Panc1 (cell line): Measurements from ENCODE around the gene SLC6A15. TPM values are rescaled to one million over a fixed set of nuclear protein-coding genes. Genes with fewer than 3 reads are reported as not detected.

Source experiments
- ATAC-seq: fragments of 200-7000 bp; cut with Tn5 transposase; 2 replicates; pipeline ENCODE4 v1.9.1; 2020; ENCODE audit warnings: mild to moderate bottlenecking, moderate library complexity
- BruUV-seq: library from RNA; stranded (reverse); fragments of 400-500 nt; replicated peaks from 2 replicates; lab custom pipeline; 2021; lab: Mats Ljungman, UMichigan
- CTCF ChIA-PET: fragments of 300-600 bp; sonication (Branson Sonifier 250); formaldehyde crosslinking; loops from one replicate; lab custom pipeline; 2022; ENCODE audit warnings: antibody characterized with exemption; lab: Charles Lee
- POLR2A ChIA-PET: fragments of 300-600 bp; sonication (Branson Sonifier 250); formaldehyde crosslinking; loops from one replicate; lab custom pipeline; 2022; ENCODE audit warnings: antibody characterized with exemption; lab: Charles Lee
- DNase-seq: peaks from one replicate; pipeline ENCODE4 v3.0.0-alpha.2; 2010; ENCODE audit warnings: low read depth, low spot score
- H3K27ac ChIP-seq: 2 replicates; pipeline ENCODE4 v1.5.1; 2011; ENCODE audit warnings: mild to moderate bottlenecking, low read length, inconsistent platforms
- H3K27me3 ChIP-seq: fragments of 200-500 bp; sonication (Bioruptor generic); 2 replicates; pipeline ENCODE4 v1.6.0; 2014; ENCODE audit warnings: low read length, inconsistent platforms; ENCODE audit not compliant: control insufficient read depth, insufficient read depth
- H3K36me3 ChIP-seq: fragments of 200-500 bp; sonication (Bioruptor generic); 2 replicates; pipeline ENCODE4 v1.5.1; 2014; ENCODE audit warnings: inconsistent platforms, mild to moderate bottlenecking, low read length, moderate library complexity; ENCODE audit not compliant: control insufficient read depth, insufficient read depth
- H3K4me1 ChIP-seq: 2 replicates; pipeline ENCODE4 v1.5.1; 2011; ENCODE audit warnings: inconsistent platforms, mild to moderate bottlenecking, low read length, moderate library complexity; ENCODE audit not compliant: control insufficient read depth, insufficient read depth
- H3K4me3 ChIP-seq, 2 experiments: 2 replicates each; pipeline ENCODE4 v1.5.1; 2011 to 2012; ENCODE audit warnings: low read depth in 2 of 2, low read length in 2 of 2, mild to moderate bottlenecking in 2 of 2, inconsistent platforms in 1 of 2, moderate library complexity in 1 of 2
- H3K9me3 ChIP-seq: fragments of 200-500 bp; sonication (Bioruptor generic); 2 replicates; pipeline ENCODE4 v1.5.1; 2014; ENCODE audit warnings: low read depth, mild to moderate bottlenecking, inconsistent platforms, low read length, moderate library complexity; ENCODE audit not compliant: control insufficient read depth, insufficient read depth
- POLR2AphosphoS5 ChIP-seq: IDR thresholded peaks from 2 replicates; pipeline ENCODE4 v1.6.1; 2012; ENCODE audit warnings: mild to moderate bottlenecking, low read depth, low read length, moderate library complexity
- SIN3A ChIP-seq: IDR thresholded peaks from 2 replicates; pipeline ENCODE4 v1.6.1; 2012; ENCODE audit warnings: low read depth, mild to moderate bottlenecking, low read length, moderate library complexity, borderline replicate concordance; ENCODE audit not compliant: insufficient read depth
- TCF7L2 ChIP-seq: IDR thresholded peaks from 2 replicates; pipeline ENCODE4 v1.6.1; 2011; ENCODE audit warnings: mild to moderate bottlenecking, low read depth, low read length, inconsistent platforms
- in situ Hi-C: cut with HindIII; loops from 2 replicates; pipeline ENCODE4 v1.10.0; 2016; ENCODE audit warnings: low sequenced_read_pairs, low pct_unique_long_range_greater_than_20kb
- intact Hi-C: fragments of 100-400 bp; cut with micrococcal nuclease; formaldehyde crosslinking; loops from one replicate; pipeline ENCODE4 v1.10.0; 2022; ENCODE audit not compliant: unreplicated experiment
- total RNA-seq: library from RNA; stranded (reverse); gene quantifications from one replicate; pipeline ENCODE4 v1.2.1, GENCODE V29; 2021; ENCODE audit not compliant: unreplicated experiment
- TF ChIP-seq, protein P1 (sequence below), 2 experiments: IDR thresholded peaks; 2 replicates each; pipeline ENCODE4 v1.6.1; 2011 to 2012; ENCODE audit warnings: low read depth in 2 of 2, control low read depth in 1 of 2, low read length in 1 of 2, mild to moderate bottlenecking in 1 of 2, moderate library complexity in 1 of 2; ENCODE audit not compliant: insufficient read depth in 1 of 2
- TF ChIP-seq, protein P2 (sequence below): fragments of 450-650 bp; IDR thresholded peaks from 2 replicates; pipeline ENCODE4 v1.5.1; 2017; ENCODE audit warnings: mild to moderate bottlenecking

SLC6A15 gene
- total RNA-seq, 1 experiment from 2014 or later: 0.36 TPM

DNA sequence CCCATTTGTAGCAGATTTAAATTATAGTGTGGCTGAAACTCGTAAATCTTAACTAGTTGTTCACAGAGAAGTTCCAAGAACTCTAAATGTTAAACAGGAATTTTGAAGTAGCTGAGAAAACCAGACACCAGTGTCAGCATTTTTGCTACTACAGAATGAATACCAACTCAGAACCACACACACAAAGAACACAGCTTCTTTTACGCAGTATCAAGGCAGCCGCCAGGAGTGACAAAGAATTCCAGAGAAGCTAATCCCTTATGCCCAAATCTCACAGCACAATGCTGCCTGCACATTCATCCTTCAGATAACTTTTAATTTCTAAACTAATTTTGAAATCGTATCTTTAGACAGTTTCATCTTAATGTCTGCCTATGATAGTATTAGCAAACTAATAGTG lies 37.4 kb downstream of the SLC6A15 start:
- no peak for ATAC-seq
- POLR2A ChIA-PET: no interaction called here
- TF ChIP-seq POLR2AphosphoS5: no peak
- TF ChIP-seq, protein P1, sequence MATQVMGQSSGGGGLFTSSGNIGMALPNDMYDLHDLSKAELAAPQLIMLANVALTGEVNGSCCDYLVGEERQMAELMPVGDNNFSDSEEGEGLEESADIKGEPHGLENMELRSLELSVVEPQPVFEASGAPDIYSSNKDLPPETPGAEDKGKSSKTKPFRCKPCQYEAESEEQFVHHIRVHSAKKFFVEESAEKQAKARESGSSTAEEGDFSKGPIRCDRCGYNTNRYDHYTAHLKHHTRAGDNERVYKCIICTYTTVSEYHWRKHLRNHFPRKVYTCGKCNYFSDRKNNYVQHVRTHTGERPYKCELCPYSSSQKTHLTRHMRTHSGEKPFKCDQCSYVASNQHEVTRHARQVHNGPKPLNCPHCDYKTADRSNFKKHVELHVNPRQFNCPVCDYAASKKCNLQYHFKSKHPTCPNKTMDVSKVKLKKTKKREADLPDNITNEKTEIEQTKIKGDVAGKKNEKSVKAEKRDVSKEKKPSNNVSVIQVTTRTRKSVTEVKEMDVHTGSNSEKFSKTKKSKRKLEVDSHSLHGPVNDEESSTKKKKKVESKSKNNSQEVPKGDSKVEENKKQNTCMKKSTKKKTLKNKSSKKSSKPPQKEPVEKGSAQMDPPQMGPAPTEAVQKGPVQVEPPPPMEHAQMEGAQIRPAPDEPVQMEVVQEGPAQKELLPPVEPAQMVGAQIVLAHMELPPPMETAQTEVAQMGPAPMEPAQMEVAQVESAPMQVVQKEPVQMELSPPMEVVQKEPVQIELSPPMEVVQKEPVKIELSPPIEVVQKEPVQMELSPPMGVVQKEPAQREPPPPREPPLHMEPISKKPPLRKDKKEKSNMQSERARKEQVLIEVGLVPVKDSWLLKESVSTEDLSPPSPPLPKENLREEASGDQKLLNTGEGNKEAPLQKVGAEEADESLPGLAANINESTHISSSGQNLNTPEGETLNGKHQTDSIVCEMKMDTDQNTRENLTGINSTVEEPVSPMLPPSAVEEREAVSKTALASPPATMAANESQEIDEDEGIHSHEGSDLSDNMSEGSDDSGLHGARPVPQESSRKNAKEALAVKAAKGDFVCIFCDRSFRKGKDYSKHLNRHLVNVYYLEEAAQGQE (IDR thresholded peaks at IDR 0.05; ENCODE audit: insufficient read depth in 1 of 2, low read depth in 2 of 2, low read length in 1 of 2): no peak
- TF ChIP-seq, protein P2, sequence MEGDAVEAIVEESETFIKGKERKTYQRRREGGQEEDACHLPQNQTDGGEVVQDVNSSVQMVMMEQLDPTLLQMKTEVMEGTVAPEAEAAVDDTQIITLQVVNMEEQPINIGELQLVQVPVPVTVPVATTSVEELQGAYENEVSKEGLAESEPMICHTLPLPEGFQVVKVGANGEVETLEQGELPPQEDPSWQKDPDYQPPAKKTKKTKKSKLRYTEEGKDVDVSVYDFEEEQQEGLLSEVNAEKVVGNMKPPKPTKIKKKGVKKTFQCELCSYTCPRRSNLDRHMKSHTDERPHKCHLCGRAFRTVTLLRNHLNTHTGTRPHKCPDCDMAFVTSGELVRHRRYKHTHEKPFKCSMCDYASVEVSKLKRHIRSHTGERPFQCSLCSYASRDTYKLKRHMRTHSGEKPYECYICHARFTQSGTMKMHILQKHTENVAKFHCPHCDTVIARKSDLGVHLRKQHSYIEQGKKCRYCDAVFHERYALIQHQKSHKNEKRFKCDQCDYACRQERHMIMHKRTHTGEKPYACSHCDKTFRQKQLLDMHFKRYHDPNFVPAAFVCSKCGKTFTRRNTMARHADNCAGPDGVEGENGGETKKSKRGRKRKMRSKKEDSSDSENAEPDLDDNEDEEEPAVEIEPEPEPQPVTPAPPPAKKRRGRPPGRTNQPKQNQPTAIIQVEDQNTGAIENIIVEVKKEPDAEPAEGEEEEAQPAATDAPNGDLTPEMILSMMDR: no peak
- no peak for TF ChIP-seq TCF7L2
- no peak for TF ChIP-seq SIN3A

DNA sequence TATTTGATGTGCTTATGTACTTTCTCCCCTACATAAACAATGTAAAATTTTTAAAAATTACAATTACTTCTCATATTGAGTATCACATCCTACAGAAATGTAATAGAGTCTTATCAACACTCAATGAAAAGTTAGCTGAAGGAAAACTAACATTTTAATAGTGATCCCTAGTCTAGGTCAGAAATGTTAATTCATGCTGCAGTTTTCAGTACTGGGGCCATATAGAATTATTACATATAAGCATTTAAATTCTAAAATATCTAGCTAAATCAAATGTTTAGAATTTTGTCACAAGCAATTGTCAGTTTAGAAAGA lies 37.8 kb downstream of the SLC6A15 start:
- in situ Hi-C loops (no loop called here), intact Hi-C loops (loop anchor here (1.0 kb wide), 1 partner anchor 155 kb away; no protein-coding TSS in a partner anchor)
- DNase-seq: no peak
- no peaks in the 10 kb centered on the region for H3K27me3 ChIP-seq
- H3K9me3 ChIP-seq: no peaks in the 10 kb centered on the region
- H3K4me1 ChIP-seq: no peaks in the 10 kb centered on the region
- no peak overlapping the region for H3K4me3 ChIP-seq
- POLR2A ChIA-PET: no interaction called here
- TF ChIP-seq, protein P2: peak; percentile 45; the same call in 1 of the 2 replicates
- no peak for TF ChIP-seq SIN3A
- BruUV-seq: no TSS peak
- no peak for ATAC-seq
- no peaks in the 10 kb centered on the region for H3K36me3 ChIP-seq
- CTCF ChIA-PET: interaction anchor here (0.7 kb wide), 1 partner anchor 72 kb away, joined by 3 read pairs; no protein-coding TSS in a partner anchor
- no peak overlapping the region for H3K27ac ChIP-seq

More for the DNA sequence above, 37.4 kb downstream of the SLC6A15 start:
- H3K27ac ChIP-seq: no peak overlapping the region
- H3K4me1 ChIP-seq: no peaks in the 10 kb centered on the region
- H3K9me3 ChIP-seq: no peaks in the 10 kb centered on the region
- no peaks in the 10 kb centered on the region for H3K27me3 ChIP-seq
- BruUV-seq: no TSS peak
- intact Hi-C loops: no loop called here
- DNase-seq: no peak
- CTCF ChIA-PET: interaction anchor here (0.6 to 0.7 kb wide), 2 partner anchors 72 to 299 kb away, joined by 3 read pairs; no protein-coding TSS in a partner anchor
- in situ Hi-C loops: no loop called here
- no peak overlapping the region for H3K4me3 ChIP-seq
- no peaks in the 10 kb centered on the region for H3K36me3 ChIP-seq
